ENCODE data around the gene HNF4A. TPM values are rescaled to one million over a fixed set of nuclear protein-coding genes. Genes with fewer than 3 reads are reported as not detected.

The HNF4A gene
- total and polyA plus RNA-seq, 2 of the 13 experiments (the other 11 are each of a cell fraction or from before 2014, with no cell fraction given): 80.9 to 169 TPM

DNA sequence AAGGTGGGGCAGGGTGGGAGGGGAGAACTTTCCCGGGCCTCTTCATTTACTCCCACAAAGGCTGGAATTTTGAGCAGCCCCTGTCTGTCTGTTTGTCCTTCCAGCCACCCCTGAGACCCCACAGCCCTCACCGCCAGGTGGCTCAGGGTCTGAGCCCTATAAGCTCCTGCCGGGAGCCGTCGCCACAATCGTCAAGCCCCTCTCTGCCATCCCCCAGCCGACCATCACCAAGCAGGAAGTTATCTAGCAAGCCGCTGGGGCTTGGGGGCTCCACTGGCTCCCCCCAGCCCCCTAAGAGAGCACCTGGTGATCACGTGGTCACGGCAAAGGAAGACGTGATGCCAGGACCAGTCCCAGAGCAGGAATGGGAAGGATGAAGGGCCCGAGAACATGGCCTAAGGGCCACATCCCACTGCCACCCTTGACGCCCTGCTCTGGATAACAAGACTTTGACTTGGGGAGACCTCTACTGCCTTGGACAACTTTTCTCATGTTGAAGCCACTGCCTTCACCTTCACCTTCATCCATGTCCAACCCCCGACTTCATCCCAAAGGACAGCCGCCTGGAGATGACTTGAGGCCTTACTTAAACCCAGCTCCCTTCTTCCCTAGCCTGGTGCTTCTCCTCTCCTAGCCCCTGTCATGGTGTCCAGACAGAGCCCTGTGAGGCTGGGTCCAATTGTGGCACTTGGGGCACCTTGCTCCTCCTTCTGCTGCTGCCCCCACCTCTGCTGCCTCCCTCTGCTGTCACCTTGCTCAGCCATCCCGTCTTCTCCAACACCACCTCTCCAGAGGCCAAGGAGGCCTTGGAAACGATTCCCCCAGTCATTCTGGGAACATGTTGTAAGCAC, 74.1 kb downstream of the HNF4A start (continued):
- TF ChIP-seq, protein P1, sequence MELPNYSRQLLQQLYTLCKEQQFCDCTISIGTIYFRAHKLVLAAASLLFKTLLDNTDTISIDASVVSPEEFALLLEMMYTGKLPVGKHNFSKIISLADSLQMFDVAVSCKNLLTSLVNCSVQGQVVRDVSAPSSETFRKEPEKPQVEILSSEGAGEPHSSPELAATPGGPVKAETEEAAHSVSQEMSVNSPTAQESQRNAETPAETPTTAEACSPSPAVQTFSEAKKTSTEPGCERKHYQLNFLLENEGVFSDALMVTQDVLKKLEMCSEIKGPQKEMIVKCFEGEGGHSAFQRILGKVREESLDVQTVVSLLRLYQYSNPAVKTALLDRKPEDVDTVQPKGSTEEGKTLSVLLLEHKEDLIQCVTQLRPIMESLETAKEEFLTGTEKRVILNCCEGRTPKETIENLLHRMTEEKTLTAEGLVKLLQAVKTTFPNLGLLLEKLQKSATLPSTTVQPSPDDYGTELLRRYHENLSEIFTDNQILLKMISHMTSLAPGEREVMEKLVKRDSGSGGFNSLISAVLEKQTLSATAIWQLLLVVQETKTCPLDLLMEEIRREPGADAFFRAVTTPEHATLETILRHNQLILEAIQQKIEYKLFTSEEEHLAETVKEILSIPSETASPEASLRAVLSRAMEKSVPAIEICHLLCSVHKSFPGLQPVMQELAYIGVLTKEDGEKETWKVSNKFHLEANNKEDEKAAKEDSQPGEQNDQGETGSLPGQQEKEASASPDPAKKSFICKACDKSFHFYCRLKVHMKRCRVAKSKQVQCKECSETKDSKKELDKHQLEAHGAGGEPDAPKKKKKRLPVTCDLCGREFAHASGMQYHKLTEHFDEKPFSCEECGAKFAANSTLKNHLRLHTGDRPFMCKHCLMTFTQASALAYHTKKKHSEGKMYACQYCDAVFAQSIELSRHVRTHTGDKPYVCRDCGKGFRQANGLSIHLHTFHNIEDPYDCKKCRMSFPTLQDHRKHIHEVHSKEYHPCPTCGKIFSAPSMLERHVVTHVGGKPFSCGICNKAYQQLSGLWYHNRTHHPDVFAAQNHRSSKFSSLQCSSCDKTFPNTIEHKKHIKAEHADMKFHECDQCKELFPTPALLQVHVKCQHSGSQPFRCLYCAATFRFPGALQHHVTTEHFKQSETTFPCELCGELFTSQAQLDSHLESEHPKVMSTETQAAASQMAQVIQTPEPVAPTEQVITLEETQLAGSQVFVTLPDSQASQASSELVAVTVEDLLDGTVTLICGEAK (IDR thresholded peaks at IDR 0.05): no peak
- TF ChIP-seq, protein P1 (CRISPR knock-in tag; IDR thresholded peaks at IDR 0.05): no peak
- TF ChIP-seq, protein P2, sequence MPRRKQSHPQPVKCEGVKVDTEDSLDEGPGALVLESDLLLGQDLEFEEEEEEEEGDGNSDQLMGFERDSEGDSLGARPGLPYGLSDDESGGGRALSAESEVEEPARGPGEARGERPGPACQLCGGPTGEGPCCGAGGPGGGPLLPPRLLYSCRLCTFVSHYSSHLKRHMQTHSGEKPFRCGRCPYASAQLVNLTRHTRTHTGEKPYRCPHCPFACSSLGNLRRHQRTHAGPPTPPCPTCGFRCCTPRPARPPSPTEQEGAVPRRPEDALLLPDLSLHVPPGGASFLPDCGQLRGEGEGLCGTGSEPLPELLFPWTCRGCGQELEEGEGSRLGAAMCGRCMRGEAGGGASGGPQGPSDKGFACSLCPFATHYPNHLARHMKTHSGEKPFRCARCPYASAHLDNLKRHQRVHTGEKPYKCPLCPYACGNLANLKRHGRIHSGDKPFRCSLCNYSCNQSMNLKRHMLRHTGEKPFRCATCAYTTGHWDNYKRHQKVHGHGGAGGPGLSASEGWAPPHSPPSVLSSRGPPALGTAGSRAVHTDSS (CRISPR knock-in tag; conservative IDR thresholded peaks at IDR 0.05): no peak
- TF ChIP-seq ZNF598 (CRISPR knock-in tag; IDR thresholded peaks at IDR 0.05; ENCODE audit: borderline replicate concordance) (no peak), ZSCAN22 (CRISPR knock-in tag; IDR thresholded peaks at IDR 0.05) (no peak), ZNF136 (CRISPR knock-in tag; IDR thresholded peaks at IDR 0.05; ENCODE audit: low read depth) (no peak), HMGA1 (CRISPR knock-in tag; conservative IDR thresholded peaks at IDR 0.05) (no peak), ZNF17 (CRISPR knock-in tag; IDR thresholded peaks at IDR 0.05) (no peak), ZNF713 (CRISPR knock-in tag; IDR thresholded peaks at IDR 0.05) (no peak), ZNF720 (CRISPR knock-in tag; IDR thresholded peaks at IDR 0.05) (no peak), ZNF101 (CRISPR knock-in tag; IDR thresholded peaks at IDR 0.05; ENCODE audit: borderline replicate concordance, low read depth) (no peak), ZNF354B (CRISPR knock-in tag; IDR thresholded peaks at IDR 0.05) (no peak), SNAI1 (CRISPR knock-in tag; IDR thresholded peaks at IDR 0.05; ENCODE audit: borderline replicate concordance) (no peak), EP300 (IDR thresholded peaks at IDR 0.05; ENCODE audit: low read depth in 2 of 2, low read length in 2 of 2) (no peak), EP300 (CRISPR knock-in tag; IDR thresholded peaks at IDR 0.05; ENCODE audit: borderline replicate concordance) (no peak)
- TF ChIP-seq, protein P3, sequence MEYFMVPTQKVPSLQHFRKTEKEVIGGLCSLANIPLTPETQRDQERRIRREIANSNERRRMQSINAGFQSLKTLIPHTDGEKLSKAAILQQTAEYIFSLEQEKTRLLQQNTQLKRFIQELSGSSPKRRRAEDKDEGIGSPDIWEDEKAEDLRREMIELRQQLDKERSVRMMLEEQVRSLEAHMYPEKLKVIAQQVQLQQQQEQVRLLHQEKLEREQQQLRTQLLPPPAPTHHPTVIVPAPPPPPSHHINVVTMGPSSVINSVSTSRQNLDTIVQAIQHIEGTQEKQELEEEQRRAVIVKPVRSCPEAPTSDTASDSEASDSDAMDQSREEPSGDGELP (IDR thresholded peaks at IDR 0.05; ENCODE audit: borderline replicate concordance, low read depth): no peak
- TF ChIP-seq, protein P4, sequence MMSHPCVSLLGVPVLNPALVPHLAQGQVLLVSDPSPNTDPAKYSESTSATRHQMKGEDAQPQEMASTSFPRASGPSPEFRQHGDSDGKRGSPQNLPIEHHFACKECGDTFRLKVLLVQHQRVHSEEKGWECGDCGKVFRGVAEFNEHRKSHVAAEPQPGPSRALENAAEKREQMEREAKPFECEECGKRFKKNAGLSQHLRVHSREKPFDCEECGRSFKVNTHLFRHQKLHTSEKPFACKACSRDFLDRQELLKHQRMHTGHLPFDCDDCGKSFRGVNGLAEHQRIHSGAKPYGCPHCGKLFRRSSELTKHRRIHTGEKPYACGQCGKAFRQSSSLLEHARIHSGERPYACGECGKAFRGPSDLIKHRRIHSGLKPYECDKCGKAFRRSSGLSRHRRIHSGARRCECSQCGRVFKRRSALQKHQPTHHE (CRISPR knock-in tag; IDR thresholded peaks at IDR 0.05; ENCODE audit: borderline replicate concordance): no peak
